Caki2 (cell line): Measurements from ENCODE around the gene SCNN1B. TPM values are rescaled to one million over a fixed set of nuclear protein-coding genes. Genes with fewer than 3 reads are reported as not detected.
"Not testable (repeated sequence)": the region's sequence is repeated elsewhere in the genome, so short reads cannot be mapped to it uniquely, and the experiment has no call there.

Source experiments
- DNase-seq: peaks from one replicate; pipeline ENCODE4 v3.0.0-alpha.2; 2015; ENCODE audit warnings: low read depth
- in situ Hi-C: cut with HindIII; loops from 2 replicates; pipeline ENCODE4 v1.10.0; 2016; ENCODE audit warnings: low sequenced_read_pairs, low pct_unique_long_range_greater_than_20kb, mixed read lengths
- total RNA-seq: library from RNA; depleted of rRNA; stranded (reverse); fragments of >200 nt; shearing (Covaris generic); gene quantifications from 2 replicates; pipeline ENCODE4 v1.2.3, GENCODE V29; 2014; ENCODE audit warnings: low replicate concordance

The SCNN1B gene
- total RNA-seq, 1 experiment from 2014 or later: not detected

DNA sequence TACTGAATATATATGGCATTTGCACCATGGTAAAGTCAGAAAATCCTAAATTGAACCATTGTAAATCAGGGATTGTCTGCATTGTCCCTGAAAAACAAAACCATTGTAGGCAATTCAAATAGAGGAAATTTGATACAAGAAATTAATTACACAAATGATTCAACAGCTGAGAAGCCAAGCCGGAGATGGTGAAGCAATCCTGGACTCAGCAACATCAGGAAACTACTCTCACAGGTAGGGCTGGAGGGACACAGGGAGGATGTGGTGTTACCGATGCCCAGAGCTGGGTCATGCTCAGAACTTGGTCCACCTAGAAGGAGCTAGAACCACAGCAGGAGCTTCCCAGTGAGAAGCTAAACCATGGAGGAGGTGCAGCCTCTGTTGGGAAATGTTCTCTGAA is 18.5 kb upstream of the SCNN1B start:
- in situ Hi-C loops: no loop called here
- no peak for DNase-seq

DNA sequence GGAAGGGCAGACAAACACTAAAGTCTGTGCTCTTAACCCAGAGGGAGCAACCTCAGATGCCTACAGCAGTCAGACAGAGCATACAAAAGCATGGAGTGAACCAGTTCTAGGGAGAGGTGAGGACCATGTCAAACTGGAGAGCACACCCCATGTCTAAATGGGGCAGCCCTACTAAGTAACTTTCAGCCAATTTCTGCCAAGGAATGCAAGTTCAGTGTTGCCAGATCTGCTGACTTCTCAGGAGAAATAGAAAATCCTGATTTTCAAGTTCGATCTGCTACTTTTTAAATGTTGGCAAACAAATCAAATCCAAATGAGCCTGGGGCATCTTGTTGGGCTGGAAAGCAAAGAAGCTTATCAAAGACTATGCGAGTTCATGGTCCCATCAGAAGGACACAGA is 17.5 kb upstream of the SCNN1B start:
- no peak for DNase-seq
- in situ Hi-C loops: no loop called here

DNA sequence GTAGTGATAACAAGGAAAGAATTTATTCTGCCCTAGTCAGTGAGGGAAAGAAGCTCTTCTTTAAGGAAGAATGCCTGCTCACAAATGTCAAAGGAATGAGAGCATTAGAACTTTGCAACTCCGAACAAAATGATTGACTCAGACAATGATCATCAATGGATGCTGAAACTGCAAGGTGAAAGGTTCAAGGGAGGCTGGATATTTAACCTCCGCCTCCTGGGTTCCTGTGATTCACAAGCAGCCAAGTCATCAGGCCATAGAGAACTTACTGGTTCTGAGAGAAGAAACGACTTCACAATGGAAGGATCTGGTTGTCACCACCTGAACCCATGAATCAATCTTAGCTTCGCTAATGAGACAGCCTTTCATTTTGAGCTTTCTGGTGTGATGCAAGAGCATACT is 16.0 kb upstream of the SCNN1B start:
- DNase-seq: peak; percentile 62

DNA sequence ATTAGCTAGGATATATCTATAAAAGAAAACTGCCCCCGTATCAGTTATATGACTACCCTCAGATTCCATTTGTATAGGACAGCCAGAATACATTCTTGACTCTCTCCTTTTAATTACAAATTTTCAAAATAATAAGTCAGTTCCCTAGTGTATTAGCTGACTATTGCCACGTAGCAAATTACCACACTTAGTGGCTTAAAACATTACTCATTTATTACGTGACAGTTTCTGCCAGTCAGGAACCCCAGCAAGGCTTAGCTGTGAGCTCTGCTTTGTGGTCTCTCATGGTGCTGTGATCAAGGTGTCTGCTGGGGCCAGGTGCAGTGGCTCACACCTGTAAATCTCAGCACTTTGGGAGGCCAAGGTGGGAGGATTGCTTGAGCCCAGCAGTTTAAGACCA is 13.9 kb upstream of the SCNN1B start:
- in situ Hi-C loops: no loop called here
- DNase-seq: no peak

More for the DNA sequence above, 16.0 kb upstream of the SCNN1B start:
- in situ Hi-C loops: no loop called here

DNA sequence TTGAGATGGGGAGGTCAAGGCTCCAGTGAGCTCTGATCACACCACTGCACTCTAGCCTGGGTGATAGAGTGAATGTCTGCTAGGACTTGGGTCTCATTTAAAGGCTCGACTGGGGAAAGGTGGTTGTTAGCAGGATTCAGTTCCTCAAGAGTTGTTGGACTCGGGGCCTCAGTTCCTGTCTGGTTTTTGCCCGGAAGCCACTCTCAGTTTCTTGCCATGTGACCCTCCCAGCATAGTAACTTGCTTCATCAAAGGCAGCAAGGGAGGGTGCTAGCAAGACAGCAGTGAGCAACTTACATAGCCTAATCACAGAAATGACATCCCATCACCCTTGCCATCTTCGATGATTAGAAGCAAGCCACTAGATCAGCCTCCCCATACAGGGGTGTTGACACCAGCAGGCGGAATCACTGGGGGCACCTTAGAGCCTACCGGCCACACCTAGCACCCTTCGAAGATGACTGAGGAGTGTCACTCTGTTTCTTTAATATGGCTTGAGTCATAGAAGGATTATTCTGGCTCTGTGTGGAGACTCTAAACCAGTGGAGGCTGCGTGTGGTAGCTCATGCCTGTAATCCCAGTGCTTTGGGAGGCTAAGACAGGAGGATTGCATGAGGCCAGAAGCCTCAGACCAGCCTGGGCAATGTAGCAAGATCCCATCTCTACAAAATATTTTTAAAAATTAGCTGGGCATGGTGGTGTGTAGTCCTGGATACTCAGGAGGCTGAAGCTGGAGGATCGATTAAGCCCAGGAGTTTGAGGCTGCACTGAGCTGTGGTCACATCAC is 13.2 kb upstream of the SCNN1B start:
- in situ Hi-C loops: no loop called here
- no peak for DNase-seq

DNA sequence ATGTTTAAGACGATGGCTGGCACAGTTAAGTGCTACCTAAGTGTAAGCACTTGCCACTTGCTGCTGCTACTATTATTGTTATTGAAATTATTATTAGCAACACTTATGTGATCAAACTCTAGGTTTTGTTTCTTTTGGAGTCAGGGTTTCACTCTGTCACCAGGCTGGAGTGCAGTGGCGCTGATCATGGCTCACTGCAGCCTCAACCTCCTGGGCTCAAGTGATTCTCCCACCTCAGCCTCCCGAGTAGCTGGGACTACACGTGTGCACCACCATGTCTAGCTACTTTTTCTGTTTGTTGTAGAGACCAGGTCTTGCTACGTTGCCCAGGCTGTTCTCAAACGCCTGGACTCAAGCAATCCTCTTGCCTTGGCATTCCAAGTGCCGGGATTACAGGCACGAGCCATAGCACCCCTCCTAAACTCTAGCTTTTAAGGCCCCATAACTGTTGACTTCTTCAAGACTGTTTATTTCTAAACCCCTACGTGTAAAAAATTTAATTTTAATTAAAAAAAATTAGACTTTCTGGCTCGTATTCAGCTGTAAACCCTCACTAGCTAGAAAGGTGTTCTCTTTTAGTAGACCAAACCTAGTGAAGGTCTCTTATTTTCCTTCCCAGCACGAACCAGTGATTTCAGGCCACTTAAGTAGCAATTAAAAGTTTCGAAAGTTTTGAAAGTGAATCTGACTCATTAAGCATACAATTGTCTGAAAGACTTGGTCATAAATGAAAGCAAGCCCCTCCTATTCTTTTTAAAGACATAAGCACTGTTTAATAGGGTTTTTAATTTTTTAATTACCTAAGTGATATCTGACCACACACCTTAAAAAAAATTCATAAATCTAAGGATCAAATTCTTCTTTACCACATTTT is 11.7 kb upstream of the SCNN1B start:
- DNase-seq: no peak
- in situ Hi-C loops: no loop called here

DNA sequence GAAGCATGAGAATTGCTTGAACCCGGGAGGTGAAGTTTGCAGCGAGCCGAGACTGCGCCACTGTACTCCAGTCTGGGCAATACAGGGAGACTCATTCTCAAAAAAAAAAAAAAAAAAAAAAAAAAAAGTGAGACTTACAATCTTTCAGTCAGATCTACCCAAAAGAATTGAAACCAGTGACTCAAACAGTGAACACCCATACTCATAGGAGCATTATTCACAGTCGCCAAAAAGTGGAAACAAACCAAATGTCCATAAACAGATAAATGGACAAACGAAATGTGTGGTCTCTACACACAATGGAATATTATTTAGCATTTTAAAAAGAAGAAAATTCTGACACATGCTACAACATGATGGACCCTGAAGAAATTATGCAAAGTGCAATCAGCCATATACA is 9.1 kb upstream of the SCNN1B start:
- in situ Hi-C loops: no loop called here

DNA sequence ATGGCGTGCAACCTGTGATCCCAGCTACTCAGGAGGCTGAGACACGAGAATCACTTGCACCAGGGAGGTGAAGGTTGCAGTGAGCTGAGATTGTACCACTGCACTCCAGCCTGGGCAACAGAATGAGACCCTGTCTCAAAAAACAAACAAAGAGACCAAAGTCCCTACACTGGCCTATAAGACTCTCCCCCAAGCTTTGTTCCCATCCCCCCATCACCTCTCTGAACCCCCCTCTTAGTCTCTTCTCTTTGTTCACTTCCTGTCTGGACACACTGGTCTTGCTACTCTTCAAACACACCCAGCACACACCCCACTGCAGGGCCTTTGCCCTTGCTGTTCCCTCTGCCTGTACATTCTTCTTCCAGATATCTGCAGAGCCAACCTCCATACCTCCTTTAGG is 7.8 kb upstream of the SCNN1B start:
- DNase-seq: no peak
- in situ Hi-C loops: no loop called here

More for the DNA sequence above, 9.1 kb upstream of the SCNN1B start:
- DNase-seq: no peak

DNA sequence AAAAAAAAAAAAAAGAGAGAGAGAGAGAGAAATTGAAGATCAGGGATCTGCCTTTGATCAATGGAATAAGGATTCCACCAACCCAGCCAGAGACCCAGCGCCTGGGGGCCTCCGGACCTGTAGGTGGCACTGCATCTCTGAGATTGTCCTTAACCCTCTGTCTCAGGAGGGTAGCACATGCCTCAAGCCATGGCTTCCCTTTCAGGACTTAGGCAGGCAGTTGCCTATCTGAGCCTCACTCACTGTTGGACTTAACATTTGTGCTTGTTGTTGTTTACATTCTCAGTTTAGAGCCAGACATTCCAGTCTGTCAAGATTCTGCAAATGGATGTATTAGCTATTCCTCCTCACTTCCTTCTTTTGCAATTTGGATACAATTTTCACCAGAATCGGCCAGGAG is 5.1 kb upstream of the SCNN1B start:
- no peak for DNase-seq
- in situ Hi-C loops: no loop called here

DNA sequence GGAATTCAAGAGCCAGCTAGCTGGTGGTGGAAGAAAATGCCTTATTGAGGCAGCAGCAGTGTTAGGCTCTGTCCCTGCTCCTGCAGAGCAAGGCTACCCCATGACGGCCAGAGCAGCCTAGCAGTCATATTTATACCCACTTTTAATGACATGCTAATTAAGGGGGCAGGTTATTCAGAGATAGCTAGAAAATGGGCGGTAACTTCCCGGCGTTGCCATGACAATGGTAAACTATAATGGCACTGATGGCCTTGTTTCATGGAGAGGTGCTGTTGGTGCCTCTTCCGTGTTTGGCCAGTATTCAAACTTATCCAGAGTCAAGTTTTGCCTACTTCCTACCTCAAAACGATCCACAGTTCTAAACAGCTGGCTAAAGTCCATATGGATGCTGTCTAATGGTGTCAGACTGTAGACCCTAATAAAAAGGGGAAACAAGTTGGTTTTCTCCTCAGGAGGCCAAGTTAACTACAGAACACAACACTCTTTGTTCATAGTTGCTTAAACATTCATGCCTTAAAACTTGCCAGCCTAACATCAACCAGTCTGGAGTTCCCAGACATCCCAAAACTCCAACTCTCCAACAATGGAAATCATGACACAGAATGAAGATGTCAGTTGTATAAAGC is 3.7 kb upstream of the SCNN1B start:
- no peak for DNase-seq
- in situ Hi-C loops: no loop called here

DNA sequence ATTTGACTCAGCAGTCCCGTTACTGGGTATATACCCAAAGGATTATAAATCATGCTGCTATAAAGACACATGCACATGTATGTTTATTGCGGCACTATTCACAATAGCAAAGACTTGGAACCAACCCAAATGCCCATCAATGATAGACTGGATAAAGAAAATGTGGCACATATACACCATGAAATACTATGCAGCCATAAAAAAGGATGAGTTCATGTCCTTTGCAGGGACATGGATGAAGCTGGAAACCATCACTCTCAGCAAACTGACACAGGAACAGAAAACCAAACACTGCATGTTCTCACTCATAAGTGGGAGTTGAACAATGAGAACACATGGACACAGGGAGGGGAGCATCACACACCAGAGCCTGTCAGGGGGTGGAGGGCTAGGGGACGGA is 2.3 kb upstream of the SCNN1B start:
- DNase-seq, in situ Hi-C loops: not testable (repeated sequence)

DNA sequence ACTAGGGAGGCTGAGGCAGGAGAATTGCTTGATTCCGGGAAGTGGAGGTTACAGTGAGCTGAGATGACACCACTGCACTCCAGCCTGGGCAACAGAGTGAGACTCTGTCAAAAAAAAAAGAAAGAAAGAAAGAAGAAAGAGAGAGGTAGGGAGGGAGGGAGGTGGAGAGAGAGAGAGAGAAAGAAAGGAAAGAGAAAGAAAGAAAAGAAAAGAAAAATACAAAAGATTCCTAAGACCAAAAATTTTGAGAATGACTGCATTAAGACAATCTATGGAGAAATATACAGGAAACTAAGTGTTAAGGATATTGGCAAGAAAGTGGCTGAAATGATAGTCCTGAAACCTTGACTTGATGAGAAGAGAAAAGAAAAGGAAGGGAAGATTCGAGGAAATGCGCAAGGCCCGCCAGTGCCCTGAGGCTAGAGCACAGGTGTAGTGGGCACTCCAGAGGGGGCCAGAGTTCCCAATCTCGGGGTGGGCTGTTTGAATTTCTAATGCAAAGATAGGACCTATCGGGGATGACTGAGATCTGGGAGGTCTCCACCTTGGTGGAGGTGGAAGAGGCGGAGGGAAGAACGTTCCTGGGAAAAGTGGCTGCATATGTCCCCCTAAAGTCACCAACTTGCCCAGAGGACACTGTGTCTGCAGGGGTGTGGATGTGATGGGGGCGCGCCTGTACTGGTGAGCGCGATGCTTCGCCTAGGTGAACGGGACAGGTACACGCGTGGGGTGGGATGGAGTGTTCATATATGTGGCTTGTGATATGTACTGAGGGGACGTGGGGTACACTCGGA is 654 bp upstream of the SCNN1B start:
- no peak for DNase-seq
- in situ Hi-C loops: no loop called here

DNA sequence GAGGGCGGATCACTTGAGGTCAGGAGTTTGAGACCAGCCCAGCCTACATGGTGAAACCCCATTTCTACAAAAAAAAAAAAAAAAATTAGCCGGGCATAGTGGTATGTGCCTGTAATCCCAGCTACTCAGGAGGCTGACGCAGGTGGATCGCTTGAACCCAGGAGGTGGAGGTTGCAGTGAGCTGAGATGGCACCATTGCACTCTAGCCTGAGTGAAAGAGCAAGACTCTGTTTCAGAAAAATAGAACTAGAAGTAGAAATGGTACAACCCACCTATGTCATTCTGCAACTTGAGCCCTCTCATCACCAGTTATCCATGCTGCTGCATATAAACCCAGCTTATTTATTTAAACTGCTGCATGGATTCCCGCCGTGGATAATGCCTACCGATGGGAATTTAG is 1.6 kb downstream of the SCNN1B start:
- DNase-seq: no peak
- in situ Hi-C loops: no loop called here

DNA sequence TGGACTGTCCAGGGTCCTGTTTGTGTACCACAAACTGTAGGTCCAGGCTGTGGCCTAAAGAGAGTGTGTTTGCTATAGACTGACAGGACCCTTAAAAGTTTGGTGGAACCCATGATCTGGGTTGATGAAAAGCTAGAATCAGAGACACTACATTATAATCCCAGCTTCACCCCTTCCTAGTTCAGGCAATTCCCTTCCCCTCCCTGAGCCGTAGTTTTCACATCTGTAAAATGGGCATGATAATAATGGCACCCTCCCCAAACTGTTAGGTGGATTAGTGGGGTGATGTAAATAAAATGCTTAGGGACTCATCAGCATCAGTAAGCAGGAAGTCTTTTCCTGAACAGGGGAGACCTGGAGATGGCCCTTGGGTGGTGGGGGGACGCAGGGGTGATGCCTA is 2.5 kb downstream of the SCNN1B start:
- in situ Hi-C loops: no loop called here
- DNase-seq: no peak

DNA sequence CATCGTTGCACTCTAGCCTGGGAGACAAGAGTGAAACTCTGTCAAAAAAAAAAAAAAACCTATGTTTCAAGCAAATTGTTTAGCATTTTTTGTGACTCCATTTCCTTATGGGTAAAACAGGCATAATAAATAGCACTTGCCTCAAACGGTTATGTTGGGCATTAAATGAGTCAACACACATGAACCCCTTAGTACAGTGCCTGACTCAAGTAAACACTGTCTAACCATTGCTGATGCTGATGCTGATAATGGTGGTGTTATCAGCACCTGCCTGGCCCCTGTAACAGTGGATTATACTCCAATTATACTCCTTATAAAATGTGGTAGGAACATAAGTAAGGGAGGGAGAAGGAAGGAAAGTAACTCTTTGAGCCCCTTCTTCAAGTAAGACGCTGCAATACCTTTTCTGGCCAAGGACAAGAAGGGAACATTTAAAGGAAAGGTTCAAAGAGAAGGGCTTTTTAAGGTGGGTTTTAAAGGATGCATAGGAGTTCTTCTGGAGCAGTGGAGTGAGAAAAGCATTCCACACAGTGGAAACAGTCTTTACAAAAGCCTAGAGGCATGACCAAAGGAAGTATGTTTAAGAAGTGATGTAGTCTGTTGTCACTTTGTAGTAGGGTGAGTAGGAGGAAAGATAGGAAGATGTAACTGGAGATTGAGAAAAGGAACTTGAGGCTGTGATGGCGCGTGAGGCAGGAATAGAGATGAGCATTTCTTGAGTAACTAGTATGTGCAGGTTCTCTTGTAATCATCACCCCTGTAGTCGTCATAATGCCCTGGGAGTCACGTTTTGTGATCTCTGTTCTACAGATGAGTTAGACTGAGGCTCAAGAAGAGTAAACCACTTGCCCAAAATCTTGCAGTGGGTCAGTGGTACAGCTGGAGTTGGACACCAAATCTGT is 4.3 kb downstream of the SCNN1B start:
- in situ Hi-C loops: no loop called here
- no peak for DNase-seq

DNA sequence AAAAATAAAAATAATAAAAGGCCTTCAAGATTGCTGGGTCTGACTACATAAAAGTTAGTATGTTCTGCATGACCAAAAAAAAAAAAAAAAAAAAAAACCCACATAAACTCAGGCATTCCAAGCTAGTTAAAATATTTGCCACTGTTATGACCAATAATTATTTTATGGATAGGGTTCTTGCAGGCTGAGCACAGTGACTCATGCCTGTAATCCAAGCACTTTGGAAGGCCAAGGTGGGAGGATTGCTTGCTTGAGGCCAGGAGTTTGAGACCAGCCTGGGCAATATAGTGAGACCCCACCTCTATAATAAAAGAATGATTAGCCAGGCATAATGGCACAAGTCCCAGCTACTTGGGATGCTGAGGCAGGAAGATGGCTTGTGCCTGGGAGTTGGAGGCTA is 8.1 kb downstream of the SCNN1B start:
- in situ Hi-C loops: no loop called here

DNA sequence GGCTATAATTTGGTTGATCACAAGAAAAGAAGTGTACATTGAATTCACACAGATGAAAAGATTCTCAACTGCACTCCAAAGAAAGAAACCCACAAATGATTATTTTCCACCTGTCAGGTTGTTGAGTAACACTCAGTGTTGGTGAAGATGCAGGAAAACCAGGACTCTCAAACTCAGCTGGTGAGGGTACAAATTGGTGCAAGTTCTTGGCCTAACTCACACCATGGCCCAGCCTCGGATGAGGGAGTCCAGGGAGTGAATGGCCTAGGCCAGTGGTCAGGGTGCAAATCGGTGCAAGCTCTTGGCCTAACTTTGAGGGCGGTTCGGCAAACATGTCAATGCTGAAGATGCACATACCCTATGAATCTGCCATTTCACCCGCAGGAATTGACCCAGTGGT is 8.6 kb downstream of the SCNN1B start:
- in situ Hi-C loops: no loop called here

More for the DNA sequence above, 8.1 kb downstream of the SCNN1B start:
- no peak for DNase-seq

More for the DNA sequence above, 8.6 kb downstream of the SCNN1B start:
- DNase-seq: no peak
